A549 (cell line): ENCODE results near the gene SELENBP1. TPM values are rescaled to one million over a fixed set of nuclear protein-coding genes. Genes with fewer than 3 reads are reported as not detected.

Experiments
- ATAC-seq, 2 experiments: fragments of 200-7000 bp in 1 of 2; fragments of >200 bp in 1 of 2; cut with Nextera tagmentation in 1 of 2; cut with Tn5 transposase in 1 of 2; 3 replicates each; pipeline versions ENCODE4 v1.8.0 to v1.9.1; 2018 to 2020; ENCODE audit warnings: mild to moderate bottlenecking in 1 of 2, moderate library complexity in 1 of 2
- CTCF ChIA-PET: fragments of 300-600 bp; sonication (Branson Sonifier 250); formaldehyde crosslinking; extraction: SDS; loops from one replicate; lab custom pipeline; 2021; ENCODE audit warnings: antibody characterized with exemption, inconsistent platforms; lab: Yijun Ruan, JAX
- POLR2A ChIA-PET: fragments of 350-600 bp; formaldehyde crosslinking; extraction: SDS; loops from one replicate; lab custom pipeline; 2021; ENCODE audit warnings: antibody characterized with exemption, inconsistent platforms; lab: Yijun Ruan, JAX
- DNase-seq, 2 experiments: peaks; one replicate each; pipeline versions ENCODE4 v3.0.0 to v3.0.0-alpha.2; 2011 to 2016; ENCODE audit warnings: low read depth in 1 of 2, low spot score in 1 of 2
- FAIRE-seq: peaks from 2 replicates; lab custom pipeline; 2011; peaks lifted over from hg19 to GRCh38; lab: Jason Lieb, UNC
- H3K27ac ChIP-seq, 2 experiments: fragments of >200 bp; sonication (Bioruptor Twin); formaldehyde crosslinking; 3 replicates each; pipeline ENCODE4 v1.5.1; 2016 to 2017
- H3K4me1 ChIP-seq: fragments of >200 bp; sonication (Bioruptor Twin); formaldehyde crosslinking; 3 replicates; pipeline ENCODE4 v1.6.1; 2016
- H3K4me2 ChIP-seq: fragments of >200 bp; sonication (Bioruptor Twin); formaldehyde crosslinking; 3 replicates; pipeline ENCODE4 v1.6.1; 2016
- H3K4me3 ChIP-seq: fragments of >200 bp; sonication (Bioruptor Twin); formaldehyde crosslinking; 3 replicates; pipeline ENCODE4 v1.5.1; 2016
- H3K9me3 ChIP-seq: fragments of >200 bp; sonication (Bioruptor Twin); formaldehyde crosslinking; 3 replicates; pipeline ENCODE4 v1.6.1; 2016
- BHLHE40 ChIP-seq: IDR thresholded peaks from 2 replicates; pipeline ENCODE4 v1.6.1; 2012; ENCODE audit warnings: low read depth, low read length, inconsistent platforms
- CEBPB ChIP-seq, 2 experiments: fragments of >200 bp in 1 of 2; sonication (Bioruptor Twin) in 1 of 2; formaldehyde crosslinking in 1 of 2; IDR thresholded peaks; 2 replicates each; pipeline ENCODE4 v1.6.1; 2012 to 2016
- ESRRA ChIP-seq: fragments of 150-350 bp; IDR thresholded peaks from 2 replicates; pipeline ENCODE4 v1.6.1; 2014; ENCODE audit warnings: mild to moderate bottlenecking, low read length, borderline replicate concordance
- JUN ChIP-seq, 2 experiments: fragments of >200 bp; sonication (Bioruptor Twin); formaldehyde crosslinking; IDR thresholded peaks; 2 replicates in 1 of 2; 3 replicates in 1 of 2; pipeline ENCODE4 v1.6.1; 2016 to 2017
- MAFK ChIP-seq: fragments of 450-650 bp; IDR thresholded peaks from 2 replicates; pipeline ENCODE4 v1.6.1; 2014; ENCODE audit not compliant: partially characterized antibody
- MAZ ChIP-seq: fragments of 150-350 bp; IDR thresholded peaks from 2 replicates; pipeline ENCODE4 v1.6.1; 2014; ENCODE audit warnings: antibody characterized with exemption, low read depth, low read length, borderline replicate concordance
- NFE2L2 ChIP-seq: fragments of 150-350 bp; conservative IDR thresholded peaks from 2 replicates; pipeline ENCODE4 v1.6.1; 2014; ENCODE audit warnings: low read length
- NR3C1 ChIP-seq: fragments of >200 bp; sonication (Bioruptor Twin); formaldehyde crosslinking; IDR thresholded peaks from 3 replicates; pipeline ENCODE4 v1.6.1; 2017
- POLR2A ChIP-seq: IDR thresholded peaks from 2 replicates; pipeline ENCODE4 v1.6.1; 2012; ENCODE audit warnings: mild to moderate bottlenecking, low read length
- POLR2AphosphoS2 ChIP-seq: conservative IDR thresholded peaks from 2 replicates; pipeline ENCODE4 v1.6.1; 2012; ENCODE audit warnings: low read length, improper control_type of control experiment, inconsistent platforms
- REST ChIP-seq: fragments of 200-600 bp; sonication (generic); IDR thresholded peaks from 2 replicates; pipeline ENCODE4 v1.6.1; 2016; ENCODE audit warnings: antibody characterized with exemption, mild to moderate bottlenecking, moderate library complexity
- RFX5 ChIP-seq: fragments of 450-650 bp; IDR thresholded peaks from 2 replicates; pipeline ENCODE4 v1.7.1; 2014; ENCODE audit warnings: antibody characterized with exemption, mild to moderate bottlenecking, moderate library complexity
- SMC3 ChIP-seq: fragments of >200 bp; sonication (Bioruptor Twin); formaldehyde crosslinking; IDR thresholded peaks from 3 replicates; pipeline ENCODE4 v1.6.1; 2018; ENCODE audit warnings: inconsistent platforms
- SREBF2 ChIP-seq: fragments of 450-650 bp; IDR thresholded peaks from 2 replicates; pipeline ENCODE4 v1.6.1; 2014; ENCODE audit warnings: mild to moderate bottlenecking, moderate library complexity
- TP53 ChIP-seq: fragments of 250-450 bp; sonication (Bioruptor Pico); IDR thresholded peaks from 2 replicates; pipeline ENCODE4 v1.5.0; 2021; ENCODE audit warnings: mild to moderate bottlenecking, moderate library complexity
- USF2 ChIP-seq: fragments of 450-650 bp; IDR thresholded peaks from 2 replicates; pipeline ENCODE4 v1.6.1; 2014; ENCODE audit warnings: antibody characterized with exemption
- ZC3H11A ChIP-seq: fragments of 450-650 bp; IDR thresholded peaks from 2 replicates; pipeline ENCODE4 v1.6.1; 2014; ENCODE audit warnings: antibody characterized with exemption, mild to moderate bottlenecking
- ZSCAN20 ChIP-seq: fragments of 250-450 bp; sonication (Bioruptor Pico); IDR thresholded peaks from 2 replicates; pipeline ENCODE4 v1.8.0; 2022; ENCODE audit warnings: mild to moderate bottlenecking, moderate library complexity
- WGBS: methylation state at CpG from one replicate; pipeline ENCODE4 v1.1.6; 2017; ENCODE audit errors: missing lambda C conversion rate; 5-methylcytosine and 5-hydroxymethylcytosine counted together
- polyA minus RNA-seq: library from RNA; depleted of rRNA, polyadenylated mRNA; stranded (reverse); fragments of >200 nt; gene quantifications from 2 replicates; pipeline ENCODE4 v1.2.3, GENCODE V29; 2011; rRNA and poly(A)+ RNA removed
- polyA plus RNA-seq, 4 experiments: library from polyadenylated mRNA; depleted of rRNA in 3 of 4; stranded (reverse); fragments of >200 nt; fragmentation: RNase III in 1 of 4; extraction: RNeasy Plus Mini Kit Qiagen cat#74134 plus additional on column Dnase treatment in 1 of 4; gene quantifications; 2 replicates in 3 of 4; 3 replicates in 1 of 4; pipeline ENCODE4 v1.2.3, GENCODE V29; 2011 to 2017

Gene SELENBP1
- 28.6 and 35.4 TPM in 2 replicates for polyA plus RNA-seq (2011; rRNA removed)
- polyA plus RNA-seq (2012; cell fraction: cytosol; rRNA removed), result 19.1 and 19.4 TPM in 2 replicates
- polyA plus RNA-seq (2012; cell fraction: nucleus; rRNA removed), result 64.4 and 65.2 TPM in 2 replicates
- 9.0 to 12.8 TPM (median 12.6 TPM) in 3 replicates for polyA plus RNA-seq (2017; fragmentation: RNase III; extraction: RNeasy Plus Mini Kit Qiagen cat#74134 plus additional on column Dnase treatment)
- 29.6 and 37.7 TPM in 2 replicates for polyA minus RNA-seq

- H3K27ac ChIP-seq, result peak within 1 kb of the TSS; percentile 64 to 78
- peak within 1 kb of the TSS; percentile 32 for H3K4me3 ChIP-seq
- ATAC-seq, result peak; percentile 60 to 79
- TF ChIP-seq MAZ (0 out of 2 replicates have a peak, but pooled peaks have one; percentile 24), SREBF2 (no peak), JUN (IDR thresholded peaks at IDR 0.05) (0 out of 5 replicates have a peak, but pooled peaks of 1 of the 2 experiments have one; percentile 29), POLR2A (peak; percentile 51), ZSCAN20 (CRISPR knock-in tag) (no peak), SMC3 (no peak), TP53 (CRISPR knock-in tag) (no peak), ESRRA (no peak)
- peak; percentile 48 to 68 for DNase-seq
- POLR2A ChIA-PET, result interaction anchor here (0.7 to 1.2 kb wide), 2 partner anchors 27 to 132 kb away, joined by 4 read pairs; partner anchors contain the start of gene PSMB4
- peak within 1 kb of the TSS; percentile 88 for H3K4me2 ChIP-seq
- WGBS, result 21% methylated on average over 10 of the region's 11 CpGs
- H3K9me3 ChIP-seq, result no peaks in the 10 kb centered on the region
- FAIRE-seq, result no peak
- peaks cover 37% of the 10 kb centered on the region for H3K4me1 ChIP-seq
- CTCF ChIA-PET, result interaction anchor here (0.6 to 1.8 kb wide), 8 partner anchors 14 to 464 kb away, joined by 3 to 10 read pairs (median 3); no protein-coding TSS in a partner anchor
Measured at GRCh38 chr1:151372058-151372934, at the start of gene SELENBP1. SELENBP1 (minus strand) TSS chr1:151372705; CDS start chr1:151372641, 64 bp downstream.

GRCh38 chr1:151419819-151420218 lies 47.3 kb upstream of the SELENBP1 start:
- no peak for TF ChIP-seq POLR2AphosphoS2
- TF ChIP-seq BHLHE40, result no peak
- no peak for TF ChIP-seq SMC3
- TF ChIP-seq NR3C1, result no peak
- TF ChIP-seq ZC3H11A, result no peak
- no peak for TF ChIP-seq SREBF2
- no peak for TF ChIP-seq RFX5
- no peak overlapping the region for H3K4me3 ChIP-seq
- no peak for FAIRE-seq
- H3K27ac ChIP-seq, result no peak overlapping the region
- H3K4me2 ChIP-seq, result no peak overlapping the region
- ChIA-PET POLR2A (no interaction called here), CTCF (interaction anchor here (1.3 kb wide), 2 partner anchors 10 to 14 kb away, joined by 3 read pairs; no protein-coding TSS in a partner anchor)
- no peak for DNase-seq
- 86% methylated on average over 5 of the region's 5 CpGs for WGBS
- H3K9me3 ChIP-seq, result no peaks in the 10 kb centered on the region
- no peak for ATAC-seq
- H3K4me1 ChIP-seq, result no peaks in the 10 kb centered on the region

GRCh38 chr1:151418081-151418480 lies 45.6 kb upstream of the SELENBP1 start:
- POLR2A ChIA-PET, result interaction anchor here (0.7 kb wide), 1 partner anchor 123 kb away, joined by 5 read pairs; no protein-coding TSS in a partner anchor

GRCh38 chr1:151416231-151416630 lies 43.7 kb upstream of the SELENBP1 start:
- ChIA-PET CTCF (interaction anchor here (0.7 to 1.3 kb wide), 3 partner anchors 10 to 356 kb away, joined by 3 read pairs; no protein-coding TSS in a partner anchor), POLR2A (interaction anchor here (0.7 kb wide), 2 partner anchors 35 to 231 kb away, joined by 5 read pairs; no protein-coding TSS in a partner anchor)
- no peak for DNase-seq
- 96% methylated on average over 4 of the region's 4 CpGs for WGBS
- Histone ChIP-seq H3K9me3 (no peaks in the 10 kb centered on the region), H3K4me1 (no peaks in the 10 kb centered on the region), H3K27ac (no peak overlapping the region), H3K4me2 (no peak overlapping the region), H3K4me3 (no peak overlapping the region)
- FAIRE-seq, result no peak
- no peak; a peak in 2 of 6 replicates for ATAC-seq
- TF ChIP-seq MAFK (no peak), CEBPB (IDR thresholded peaks at IDR 0.05) (peak in 1 of 2 experiments; percentile 56; a peak in 2 of 4 replicates), REST (no peak)

More at GRCh38 chr1:151418081-151418480, 45.6 kb upstream of the SELENBP1 start:
- FAIRE-seq (no peak), DNase-seq (no peak), ATAC-seq (no peak)
- TF ChIP-seq SREBF2 (no peak), ZC3H11A (no peak), USF2 (no peak), NFE2L2 (no peak)
- Histone ChIP-seq H3K4me3 (no peak overlapping the region), H3K27ac (no peak overlapping the region), H3K4me2 (no peak overlapping the region), H3K4me1 (no peaks in the 10 kb centered on the region), H3K9me3 (no peaks in the 10 kb centered on the region)
- WGBS, result 97% methylated on average over 3 of the region's 3 CpGs
- CTCF ChIA-PET, result interaction anchor here (0.6 to 1.5 kb wide), 6 partner anchors 16 to 317 kb away, joined by 3 to 8 read pairs (median 4); partner anchors contain the start of gene PSMB4
